Embryonic facial prominence (tissue), 1 donor: ENCODE data around the gene BCL2.

Source experiments
- DNase-seq: peaks from one replicate; pipeline ENCODE4 v3.0.0-alpha.2; 2016; ENCODE audit errors: extremely low spot score

The BCL2 gene

GRCh38 chr18:63286926-63287325 is 32.6 kb downstream of the BCL2 start:
- no peak for DNase-seq

GRCh38 chr18:63284827-63285733 is 34.5 kb downstream of the BCL2 start:
- no peak for DNase-seq

- no peak for DNase-seq
Measured at GRCh38 chr18:63284173-63284799, 35.3 kb downstream of the BCL2 start.

DNA sequence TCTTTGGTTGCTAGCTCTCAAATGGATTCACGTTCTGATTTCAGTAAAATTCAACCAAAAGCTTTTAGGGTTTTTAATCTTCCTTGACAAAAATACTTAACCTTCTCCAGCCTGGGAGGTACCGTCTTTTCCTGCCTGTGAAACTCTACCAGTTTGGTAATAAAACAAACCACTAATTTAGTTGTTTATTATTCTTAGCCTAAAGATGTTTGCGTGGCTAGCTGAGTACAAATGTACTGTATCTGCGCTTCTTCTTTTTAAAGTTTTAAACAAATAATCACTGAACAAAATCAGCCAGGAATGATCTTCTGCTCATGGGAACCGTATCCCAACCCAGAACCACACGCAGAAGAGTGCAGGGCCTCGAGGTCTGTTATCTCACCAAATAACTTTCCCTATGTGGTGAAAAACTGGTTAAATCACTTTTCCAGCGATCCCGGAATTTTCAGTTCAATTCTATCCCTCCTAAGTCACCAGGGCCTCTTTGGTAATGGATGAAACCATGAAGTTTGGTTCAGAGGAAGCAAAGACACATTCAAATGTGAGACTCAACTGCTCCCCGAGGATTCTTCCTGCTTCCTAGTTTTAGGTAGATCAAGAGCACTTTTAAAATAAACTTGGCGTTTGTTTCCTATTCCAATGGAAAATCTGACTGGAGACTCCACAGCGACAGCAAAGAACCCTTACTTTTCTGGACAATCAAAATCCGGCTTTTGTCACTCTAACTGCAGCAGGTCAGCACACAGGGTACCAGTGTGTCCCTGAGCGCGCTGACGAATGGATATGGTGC is 36.1 kb downstream of the BCL2 start:
- no peak for DNase-seq

DNA sequence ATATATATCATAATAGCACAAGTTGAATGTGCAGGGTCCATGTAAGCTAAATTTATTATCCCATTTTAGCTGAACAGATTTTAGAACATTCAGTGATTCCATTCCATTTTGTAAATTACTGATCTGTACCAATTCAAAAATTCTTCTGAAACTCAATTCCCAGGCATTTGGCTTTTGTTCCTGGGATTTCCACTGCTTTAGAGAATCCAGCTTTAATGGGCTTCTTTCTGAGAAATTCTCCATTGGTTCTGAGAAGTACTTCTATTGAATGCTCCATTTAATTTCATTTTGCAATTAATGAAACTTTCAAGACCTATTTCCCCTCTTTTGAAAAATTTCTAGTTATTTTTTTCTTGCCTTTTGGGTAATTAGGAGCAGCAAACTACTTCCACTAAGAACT is 36.8 kb downstream of the BCL2 start:
- no peak for DNase-seq

DNA sequence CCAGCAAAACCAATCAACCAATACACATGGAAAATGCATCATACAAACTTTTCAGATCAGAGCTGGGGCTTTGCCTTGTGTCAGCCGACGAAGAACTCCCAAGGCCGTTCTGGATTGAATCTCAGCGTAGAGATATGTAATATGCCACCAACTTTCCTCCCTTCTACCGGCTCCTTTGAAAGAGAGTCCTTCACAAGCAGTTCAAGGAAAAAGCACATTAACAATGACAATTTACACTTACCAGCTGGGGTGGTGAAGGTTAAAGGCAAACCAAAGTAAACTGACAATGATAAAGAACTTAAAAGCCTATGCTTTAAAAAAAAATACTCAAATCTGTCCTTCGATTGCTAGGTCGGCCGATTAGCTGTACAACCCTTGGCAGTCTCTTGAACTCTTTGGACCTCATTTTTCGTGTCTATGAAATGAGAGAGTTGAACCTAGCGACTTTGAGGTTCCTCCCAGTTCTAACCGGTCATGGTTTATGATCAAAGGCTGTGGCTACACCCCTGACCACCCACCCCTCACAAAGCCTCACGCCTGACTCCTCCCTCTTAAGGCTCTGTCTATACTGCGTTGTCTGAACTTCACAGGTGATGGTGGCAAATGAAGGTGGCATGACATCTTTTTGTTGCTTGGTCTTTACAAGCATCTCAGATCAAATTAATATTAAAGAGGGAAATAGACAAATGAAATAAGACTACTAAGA is 46.2 kb downstream of the BCL2 start:
- no peak for DNase-seq

DNA sequence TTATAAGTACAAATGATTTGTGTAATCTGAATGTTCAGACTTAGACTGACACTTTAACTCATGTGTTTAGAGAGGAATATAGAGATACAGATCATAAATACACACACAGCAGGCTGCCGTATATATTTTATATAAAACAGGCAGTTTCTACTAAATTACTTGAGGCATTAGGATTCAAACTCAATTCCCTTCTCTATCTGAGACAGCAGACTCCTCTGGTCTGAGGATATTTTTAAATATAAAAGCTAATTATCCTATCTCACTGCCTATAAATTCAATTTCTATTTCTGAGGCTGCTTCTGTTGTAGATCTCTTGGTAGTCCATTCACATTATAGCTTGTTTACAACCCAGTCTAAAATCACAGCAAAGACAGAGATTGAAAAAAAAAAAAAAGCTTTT is 46.9 kb downstream of the BCL2 start:
- no peak for DNase-seq

GRCh38 chr18:63271881-63272299 is 47.7 kb downstream of the BCL2 start:
- no peak for DNase-seq

GRCh38 chr18:63271148-63271547 is 48.4 kb downstream of the BCL2 start:
- no peak for DNase-seq

DNA sequence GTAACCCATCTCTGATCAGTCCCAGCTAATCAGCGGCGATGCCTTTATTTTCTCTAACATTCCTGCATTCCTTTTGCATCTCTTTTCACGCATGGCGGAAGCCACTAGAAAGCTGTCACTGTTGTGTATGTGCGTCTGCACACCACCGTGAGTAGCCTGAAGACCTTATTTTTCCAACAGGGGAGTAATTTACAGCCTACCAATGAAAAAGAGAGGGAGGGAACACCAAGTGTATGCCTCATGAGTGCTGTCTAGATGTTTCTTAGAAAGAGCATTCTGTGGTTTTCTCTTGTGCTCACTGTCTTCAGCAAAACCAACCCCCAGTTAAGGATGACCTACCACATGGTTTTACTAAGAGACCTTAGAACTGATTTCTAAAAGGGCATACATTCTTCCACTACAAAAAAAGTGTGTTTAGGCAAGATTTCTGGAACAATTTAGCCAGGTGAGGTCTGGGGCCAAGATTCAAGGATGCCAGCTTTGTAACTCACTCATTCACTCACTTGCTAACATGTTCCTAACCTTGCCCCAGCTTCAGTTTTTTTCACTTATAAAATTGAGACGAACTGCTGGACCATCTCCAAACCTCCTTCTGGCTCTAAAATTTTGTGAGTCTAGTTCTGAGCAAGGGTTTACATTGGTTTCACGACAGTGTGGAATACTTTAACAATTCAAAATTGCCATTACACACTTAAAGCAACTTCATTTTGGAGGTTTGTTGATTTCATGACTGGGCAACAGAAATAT is 51.4 kb downstream of the BCL2 start:
- no peak for DNase-seq

- no peak for DNase-seq
Measured at GRCh38 chr18:63266888-63267790, 52.4 kb downstream of the BCL2 start.

- DNase-seq = no peak
Measured at GRCh38 chr18:63265326-63265725, 54.2 kb downstream of the BCL2 start.

GRCh38 chr18:63264871-63265270 is 54.7 kb downstream of the BCL2 start:
- no peak for DNase-seq

DNA sequence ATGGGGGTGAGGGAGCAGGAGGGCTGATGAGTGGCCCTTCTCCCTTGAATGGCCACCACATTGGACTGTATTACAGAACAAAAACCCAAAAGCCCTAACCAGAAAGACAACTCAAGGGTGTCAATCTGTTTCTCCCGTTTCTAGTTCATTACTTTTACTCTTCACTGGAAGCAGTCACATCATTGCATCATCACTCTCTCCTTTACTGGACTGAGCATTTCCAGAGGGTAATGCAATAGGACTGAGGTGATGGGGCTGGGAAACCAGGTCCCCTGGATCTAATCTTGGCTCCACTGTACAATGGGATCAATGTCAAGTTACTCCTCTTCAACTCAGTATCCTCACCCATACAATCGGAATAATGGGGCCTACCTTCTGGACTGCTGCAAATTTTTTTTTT is 56.1 kb downstream of the BCL2 start:
- no peak for DNase-seq

DNA sequence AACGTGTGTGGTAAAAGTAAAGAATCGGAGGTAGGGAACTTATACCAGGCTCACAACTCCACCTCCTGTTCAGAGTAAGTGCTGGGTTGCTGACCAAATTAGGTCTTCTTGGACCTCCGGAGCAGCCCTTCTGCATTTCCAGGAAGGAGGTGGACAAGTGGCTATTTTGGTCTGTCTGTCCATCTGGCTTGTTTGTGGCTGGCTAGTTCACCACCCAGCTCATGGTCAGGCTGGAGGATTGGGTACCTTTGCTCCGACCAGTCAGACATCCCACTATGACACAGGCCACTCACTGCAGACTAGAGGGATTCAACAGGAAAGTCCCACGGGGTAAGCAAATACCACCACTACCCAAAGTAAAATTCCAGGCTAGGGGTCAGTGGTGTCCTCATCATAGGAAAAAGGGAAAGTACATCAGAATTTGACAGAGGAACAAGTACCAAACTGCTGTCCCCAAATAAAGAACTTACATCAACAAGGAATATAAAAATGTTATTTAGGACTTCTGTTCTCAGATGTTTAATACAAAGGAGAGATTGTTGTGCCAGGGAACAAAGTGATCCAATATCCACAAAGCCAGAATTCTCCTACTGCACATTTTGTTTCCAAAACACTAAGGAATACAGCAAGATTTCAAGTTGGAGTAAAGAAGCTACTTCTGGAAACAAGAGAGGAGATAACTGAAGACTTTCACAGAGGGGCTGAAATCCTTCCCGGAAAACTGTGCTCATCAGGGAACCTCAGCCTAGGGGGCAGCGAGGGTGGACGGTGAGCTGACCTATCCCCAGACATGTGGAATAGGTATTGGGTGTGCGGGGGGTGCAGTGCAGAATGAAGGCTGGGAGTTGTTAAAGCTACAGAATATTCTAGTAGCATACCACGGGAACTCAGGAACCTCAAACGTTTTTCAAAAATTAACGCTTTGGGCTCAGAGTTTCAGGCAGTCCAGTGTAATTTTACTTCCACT is 56.9 kb downstream of the BCL2 start:
- DNase-seq = no peak

- DNase-seq = no peak
Measured at GRCh38 chr18:63261029-63261428, 58.5 kb downstream of the BCL2 start.

DNA sequence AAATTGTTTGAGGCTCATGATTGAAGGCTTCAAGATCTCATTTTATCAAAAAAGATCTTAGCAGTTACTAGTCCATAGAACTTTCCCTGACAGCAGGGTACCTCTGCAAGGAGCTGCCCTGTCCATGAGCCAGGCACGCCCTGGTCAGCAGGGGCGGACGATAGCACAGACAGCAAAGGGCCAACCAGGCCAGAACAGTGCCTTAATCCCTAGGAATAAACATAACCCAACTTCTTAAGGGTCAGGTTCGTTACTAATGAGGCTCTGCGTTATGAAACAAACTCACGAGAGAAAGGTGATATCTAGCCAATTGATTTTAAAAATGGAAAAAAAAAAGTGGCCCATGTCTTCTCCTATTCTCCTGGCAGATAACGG is 59.2 kb downstream of the BCL2 start:
- DNase-seq = no peak

GRCh38 chr18:63259567-63260379 is 59.8 kb downstream of the BCL2 start:
- peak; percentile 54 for DNase-seq
